ENCODE measurements around the gene GABRR2. TPM values are rescaled to one million over a fixed set of nuclear protein-coding genes. Genes with fewer than 3 reads are reported as not detected.

The GABRR2 gene
- total RNA-seq, 1 donor from 2014 or later = not detected

- H3K4me3 Mint-ChIP-seq = no peak overlapping the region
- H3K9me3 Mint-ChIP-seq = no peaks in the 10 kb centered on the region
- no peaks in the 10 kb centered on the region for H3F3A ChIP-seq (ENCODE audit: low read depth)
- H3K9ac ChIP-seq = no peak overlapping the region
- no peaks in the 10 kb centered on the region for H3K4me1 ChIP-seq
- no peaks in the 10 kb centered on the region for H3K36me3 ChIP-seq
- H3K36me3 Mint-ChIP-seq = no peaks in the 10 kb centered on the region
- no peaks in the 10 kb centered on the region for H3K9me3 ChIP-seq (ENCODE audit: low read depth)
- H3K27ac ChIP-seq = no peak overlapping the region
- no peak for TF ChIP-seq EZH2 (IDR thresholded peaks at IDR 0.05)
- no peak for TF ChIP-seq CTCF (IDR thresholded peaks at IDR 0.05)
- no peak for TF ChIP-seq EZH2phosphoT487 (IDR thresholded peaks at IDR 0.05)
- H3K4me3 ChIP-seq = no peak overlapping the region
- no peak for DNase-seq (ENCODE audit: low spot score)
- no peaks in the 10 kb centered on the region for H4K20me1 ChIP-seq (ENCODE audit: low read depth)
- no peak overlapping the region for H3K27ac Mint-ChIP-seq
- no peak overlapping the region for H2AFZ ChIP-seq (replicated peaks)
- peaks cover 6% of the 10 kb centered on the region for H3K27me3 Mint-ChIP-seq (ENCODE audit: insufficient read depth, low read depth)
- no peak overlapping the region for H3K4me2 ChIP-seq
- no peaks in the 10 kb centered on the region for H3K27me3 ChIP-seq
- H3K4me1 Mint-ChIP-seq = no peaks in the 10 kb centered on the region
- no peaks in the 10 kb centered on the region for H3K79me2 ChIP-seq (ENCODE audit: low read depth)
Observed at GRCh38 chr6:89268776-89269175, 46.3 kb downstream of the GABRR2 start.

- Histone ChIP-seq H3K27me3 (no peaks in the 10 kb centered on the region), H3K36me3 (no peaks in the 10 kb centered on the region), H3K27ac (no peak overlapping the region), H4K20me1 (ENCODE audit: low read depth) (no peaks in the 10 kb centered on the region), H3K9ac (no peak overlapping the region), H3K4me3 (no peak overlapping the region), H3F3A (ENCODE audit: low read depth) (no peaks in the 10 kb centered on the region), H3K4me2 (no peak overlapping the region), H3K79me2 (ENCODE audit: low read depth) (no peaks in the 10 kb centered on the region), H3K9me3 (ENCODE audit: low read depth) (no peaks in the 10 kb centered on the region), H3K4me1 (no peaks in the 10 kb centered on the region), H2AFZ (replicated peaks) (no peak overlapping the region)
- no peak overlapping the region for H3K27ac Mint-ChIP-seq
- no peak for DNase-seq (ENCODE audit: low spot score)
- TF ChIP-seq EZH2 (IDR thresholded peaks at IDR 0.05) = no peak
- TF ChIP-seq CTCF (IDR thresholded peaks at IDR 0.05) = no peak
- no peak for TF ChIP-seq EZH2phosphoT487 (IDR thresholded peaks at IDR 0.05)
- H3K9me3 Mint-ChIP-seq = no peaks in the 10 kb centered on the region
- no peaks in the 10 kb centered on the region for H3K4me1 Mint-ChIP-seq
- peaks cover 6% of the 10 kb centered on the region for H3K27me3 Mint-ChIP-seq (ENCODE audit: insufficient read depth, low read depth)
- H3K4me3 Mint-ChIP-seq = no peak overlapping the region
- H3K36me3 Mint-ChIP-seq = no peaks in the 10 kb centered on the region
Observed at GRCh38 chr6:89267918-89268317, 47.2 kb downstream of the GABRR2 start.

- H3K36me3 Mint-ChIP-seq = no peaks in the 10 kb centered on the region
- H3K27me3 Mint-ChIP-seq (ENCODE audit: insufficient read depth, low read depth) = peaks cover 4% of the 10 kb centered on the region
Observed at GRCh38 chr6:89264296-89264695, 50.8 kb downstream of the GABRR2 start.

More at GRCh38 chr6:89264296-89264695, 50.8 kb downstream of the GABRR2 start:
- H3K9me3 ChIP-seq (ENCODE audit: low read depth) = no peaks in the 10 kb centered on the region
- H3K27ac Mint-ChIP-seq = no peak overlapping the region
- H3K4me3 ChIP-seq = no peak overlapping the region
- no peaks in the 10 kb centered on the region for H3K79me2 ChIP-seq (ENCODE audit: low read depth)
- no peaks in the 10 kb centered on the region for H3K9me3 Mint-ChIP-seq
- no peaks in the 10 kb centered on the region for H3K36me3 ChIP-seq
- no peak overlapping the region for H3K4me2 ChIP-seq
- no peak overlapping the region for H3K27ac ChIP-seq
- no peak overlapping the region for H3K4me3 Mint-ChIP-seq
- DNase-seq (ENCODE audit: low spot score) = no peak
- H3K4me1 Mint-ChIP-seq = peaks cover 3% of the 10 kb centered on the region
- no peaks in the 10 kb centered on the region for H3K27me3 ChIP-seq
- H4K20me1 ChIP-seq (ENCODE audit: low read depth) = no peaks in the 10 kb centered on the region
- H3K4me1 ChIP-seq = no peaks in the 10 kb centered on the region
- H2AFZ ChIP-seq (replicated peaks) = no peak overlapping the region
- no peak overlapping the region for H3K9ac ChIP-seq
- no peaks in the 10 kb centered on the region for H3F3A ChIP-seq (ENCODE audit: low read depth)
- no peak for TF ChIP-seq EZH2phosphoT487 (IDR thresholded peaks at IDR 0.05)
- no peak for TF ChIP-seq CTCF (IDR thresholded peaks at IDR 0.05)
- no peak for TF ChIP-seq EZH2 (IDR thresholded peaks at IDR 0.05)

Measured in neural progenitor cell (in vitro differentiated cells).